HG03520 (cell line): ENCODE measurements around the gene LMOD2.
"Not testable (repeated sequence)": the region's sequence is repeated elsewhere in the genome, so short reads cannot be mapped to it uniquely, and the experiment has no call there.

Experiments used
- ATAC-seq: cut with Tn5 transposase; IDR thresholded peaks from one replicate; pipeline ENCODE4 v1.9.1; 2021; ENCODE audit warnings: mild to moderate bottlenecking, moderate library complexity; ENCODE audit not compliant: unreplicated experiment

The LMOD2 gene, protein sequence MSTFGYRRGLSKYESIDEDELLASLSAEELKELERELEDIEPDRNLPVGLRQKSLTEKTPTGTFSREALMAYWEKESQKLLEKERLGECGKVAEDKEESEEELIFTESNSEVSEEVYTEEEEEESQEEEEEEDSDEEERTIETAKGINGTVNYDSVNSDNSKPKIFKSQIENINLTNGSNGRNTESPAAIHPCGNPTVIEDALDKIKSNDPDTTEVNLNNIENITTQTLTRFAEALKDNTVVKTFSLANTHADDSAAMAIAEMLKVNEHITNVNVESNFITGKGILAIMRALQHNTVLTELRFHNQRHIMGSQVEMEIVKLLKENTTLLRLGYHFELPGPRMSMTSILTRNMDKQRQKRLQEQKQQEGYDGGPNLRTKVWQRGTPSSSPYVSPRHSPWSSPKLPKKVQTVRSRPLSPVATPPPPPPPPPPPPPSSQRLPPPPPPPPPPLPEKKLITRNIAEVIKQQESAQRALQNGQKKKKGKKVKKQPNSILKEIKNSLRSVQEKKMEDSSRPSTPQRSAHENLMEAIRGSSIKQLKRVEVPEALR

GRCh38 chr7:123655614-123656013, at the start of gene LMOD2:
Gene LMOD2, plus strand, starts transcription at chr7:123655866. Its CDS starts 98 bp downstream, at chr7:123655964.
- no peak for ATAC-seq

DNA sequence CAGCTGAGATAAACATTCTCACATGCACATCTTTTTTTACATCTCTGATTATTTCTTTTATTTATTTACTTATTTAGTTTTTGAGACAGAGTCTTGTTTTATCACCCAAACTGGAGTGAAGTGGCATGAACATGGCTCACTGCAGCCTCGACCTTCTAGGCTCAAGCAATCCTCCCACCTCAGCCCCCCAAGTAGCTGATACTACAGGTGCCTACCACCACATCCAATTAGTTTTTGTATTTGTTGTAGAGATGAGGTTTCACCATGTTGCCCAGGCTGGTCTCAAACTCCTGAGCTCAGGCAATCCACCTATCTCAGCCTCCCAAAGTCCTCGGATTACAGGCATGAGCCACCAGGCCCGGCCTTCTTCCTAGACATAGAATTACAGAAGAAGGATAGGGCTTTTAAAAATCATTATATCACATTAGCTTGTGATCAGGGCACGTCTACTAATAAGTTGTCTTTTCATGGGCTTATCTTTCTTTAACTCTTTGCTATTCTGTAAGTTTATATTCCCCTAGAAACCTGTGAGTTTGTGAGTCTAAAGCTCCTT, 48.2 kb upstream of the LMOD2 start:
- no peak for ATAC-seq

GRCh38 chr7:123608991-123609882, 46.4 kb upstream of the LMOD2 start:
- no peak for ATAC-seq

- ATAC-seq: no peak
Observed at GRCh38 chr7:123609883-123610239, 45.8 kb upstream of the LMOD2 start.

DNA sequence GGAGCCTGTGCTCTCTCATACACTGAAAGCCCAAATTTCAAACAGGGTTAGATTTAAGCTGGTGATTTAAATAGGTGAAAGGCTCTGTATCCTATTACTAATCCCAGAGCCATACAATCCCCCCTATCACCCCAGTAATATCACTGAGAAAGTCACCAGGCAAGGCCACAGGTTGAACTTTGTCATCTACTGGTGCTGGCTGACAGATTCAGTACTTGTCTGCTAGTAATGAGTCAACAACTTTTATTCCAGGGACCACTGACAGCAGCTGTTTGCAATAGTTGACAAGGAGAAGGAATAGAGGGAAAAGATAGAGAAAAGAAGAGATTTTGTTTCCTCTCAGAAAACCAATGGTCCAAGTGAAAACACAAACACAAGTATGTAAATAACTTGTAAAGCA, 43.6 kb upstream of the LMOD2 start:
- ATAC-seq: no peak

- no peak for ATAC-seq
Observed at GRCh38 chr7:123615344-123615743, 40.3 kb upstream of the LMOD2 start.

GRCh38 chr7:123616223-123616622, 39.4 kb upstream of the LMOD2 start:
- ATAC-seq: no peak

DNA sequence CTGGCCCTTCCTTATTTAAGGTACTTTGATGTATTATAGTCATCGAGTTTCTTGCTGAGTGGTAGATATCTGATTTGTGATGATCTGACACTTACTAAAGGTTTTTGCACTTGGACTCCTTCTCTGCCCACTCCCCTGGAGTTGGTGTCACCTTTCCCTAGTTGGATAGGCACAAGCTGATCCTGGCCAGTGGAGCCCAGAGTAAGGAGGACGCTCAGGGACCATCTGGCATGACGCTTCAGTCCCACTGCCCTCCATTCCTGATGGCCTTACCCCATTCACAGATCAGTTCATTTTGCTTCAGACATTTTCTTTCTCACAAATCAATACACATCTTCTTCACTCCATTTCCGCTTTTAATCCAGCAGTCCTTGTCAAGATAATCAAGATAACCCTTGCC, 34.0 kb upstream of the LMOD2 start:
- ATAC-seq: no peak

GRCh38 chr7:123622660-123623386, 32.8 kb upstream of the LMOD2 start:
- ATAC-seq: no peak

DNA sequence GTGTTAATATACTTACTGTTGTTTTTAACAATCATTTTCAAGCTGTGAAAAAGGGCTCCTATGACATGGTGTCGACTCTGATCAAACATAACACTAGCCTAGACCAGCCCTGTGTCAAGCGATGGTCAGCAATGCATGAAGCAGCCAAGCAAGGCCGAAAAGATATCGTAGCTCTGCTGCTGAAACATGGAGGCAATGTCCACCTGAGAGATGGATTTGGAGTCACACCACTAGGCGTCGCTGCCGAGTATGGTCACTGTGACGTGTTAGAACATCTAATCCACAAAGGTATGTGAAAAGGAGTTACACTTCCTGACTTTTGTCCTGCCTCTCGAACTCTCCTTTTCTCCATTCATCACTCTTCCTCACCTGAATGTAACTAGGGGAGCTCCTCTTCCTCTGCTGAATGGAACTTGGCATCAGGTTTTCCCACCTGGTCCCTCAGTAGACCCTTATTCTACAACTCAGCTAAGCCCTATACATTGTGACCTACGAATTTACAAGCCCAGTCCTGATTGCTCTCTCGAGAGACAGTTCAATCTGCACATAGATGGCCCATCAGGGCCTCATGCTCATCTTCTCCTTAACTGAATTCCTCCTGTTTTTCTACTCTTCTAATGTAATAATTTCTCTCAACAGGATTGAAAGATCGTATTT, 31.0 kb upstream of the LMOD2 start:
- peak; percentile 96 for ATAC-seq

GRCh38 chr7:123625254-123625653, 30.4 kb upstream of the LMOD2 start:
- no peak for ATAC-seq

DNA sequence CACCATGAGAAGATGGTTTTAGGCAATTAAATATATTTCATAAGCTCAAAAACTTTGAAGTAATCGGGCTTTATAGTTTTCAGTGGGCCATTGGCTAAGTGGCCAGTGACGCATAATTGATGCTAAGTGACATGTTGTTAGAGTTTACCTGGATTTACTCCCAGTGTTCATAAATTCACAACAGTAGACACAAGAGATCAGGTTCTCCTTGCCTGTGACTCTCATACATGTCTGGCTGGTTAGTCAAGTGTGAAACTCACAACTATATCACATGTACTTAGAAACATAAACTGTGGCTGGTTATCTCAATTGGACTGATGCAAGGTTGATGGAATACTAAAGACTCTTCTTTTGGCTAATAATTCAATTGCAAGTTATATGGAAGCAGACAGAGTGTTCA, 27.8 kb upstream of the LMOD2 start:
- no peak for ATAC-seq

DNA sequence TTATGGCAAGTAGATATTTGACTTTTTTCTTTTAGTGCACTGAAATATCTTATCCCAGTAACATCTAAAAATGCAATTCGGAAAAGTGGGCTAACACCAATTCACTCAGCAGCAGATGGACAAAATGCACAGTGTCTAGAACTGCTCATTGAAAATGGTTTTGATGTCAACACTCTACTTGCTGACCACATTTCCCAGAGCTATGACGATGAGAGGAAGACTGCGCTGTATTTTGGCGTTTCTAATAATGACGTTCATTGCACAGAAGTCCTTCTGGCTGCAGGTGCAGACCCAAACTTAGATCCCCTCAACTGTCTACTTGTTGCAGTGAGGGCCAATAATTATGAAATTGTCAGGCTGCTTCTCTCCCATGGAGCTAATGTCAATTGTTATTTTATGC, 26.8 kb upstream of the LMOD2 start:
- ATAC-seq: no peak

DNA sequence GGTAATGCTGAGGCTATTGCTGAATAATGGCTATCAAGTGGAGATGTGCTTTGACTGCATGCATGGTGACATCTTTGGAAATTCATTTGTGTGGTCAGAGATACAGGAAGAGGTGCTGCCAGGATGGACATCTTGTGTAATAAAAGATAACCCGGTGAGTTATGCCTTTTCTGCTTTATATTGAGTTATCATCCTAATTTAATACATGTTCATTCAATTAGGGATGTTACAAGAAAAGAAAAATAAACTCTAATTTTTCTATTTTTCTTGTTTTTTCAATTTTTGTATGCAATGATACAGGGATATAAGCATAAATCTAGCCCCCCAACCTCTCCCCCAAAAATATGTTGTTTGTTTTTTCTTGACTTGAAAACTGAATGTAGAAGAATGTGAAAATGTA, 26.4 kb upstream of the LMOD2 start:
- no peak for ATAC-seq

DNA sequence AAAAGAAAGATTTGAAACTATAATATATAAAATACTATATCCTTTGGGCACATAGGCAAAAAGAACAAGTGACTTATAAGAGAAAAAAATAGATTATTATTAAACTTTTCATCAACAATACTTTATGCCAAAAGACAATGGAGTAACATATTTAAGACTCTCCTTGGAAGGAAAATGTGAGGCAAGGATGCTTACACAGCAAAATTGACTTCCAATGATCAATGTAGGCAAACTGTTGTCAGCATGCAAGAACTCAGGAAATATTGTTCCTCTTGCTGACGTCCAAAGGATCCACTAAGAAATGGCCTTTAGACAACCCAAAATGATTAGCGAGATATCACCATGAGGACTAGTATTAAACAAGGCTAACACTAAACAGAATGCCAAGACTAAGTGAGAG, 22.9 kb upstream of the LMOD2 start:
- ATAC-seq: no peak

DNA sequence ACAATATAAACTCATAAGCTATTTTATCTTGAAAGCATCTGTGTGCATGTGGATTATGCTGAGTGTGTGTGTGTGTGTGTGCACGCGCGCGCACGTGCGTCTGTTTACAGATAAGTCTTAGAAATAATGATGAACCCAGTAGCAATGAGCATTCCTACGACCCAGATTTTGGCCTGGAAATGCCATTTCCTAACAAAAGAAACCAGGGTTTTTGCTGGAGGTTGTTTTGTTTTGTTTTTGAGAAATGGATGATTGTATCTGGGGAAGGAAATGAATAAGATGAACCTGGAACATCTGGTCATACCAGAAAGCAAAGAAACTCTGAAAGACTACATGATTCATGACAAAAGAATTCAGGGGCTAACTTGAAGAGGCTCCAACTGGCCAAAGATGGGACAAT, 22.1 kb upstream of the LMOD2 start:
- no peak for ATAC-seq

- ATAC-seq: not testable (repeated sequence)
Observed at GRCh38 chr7:123634011-123634573, 21.6 kb upstream of the LMOD2 start.

GRCh38 chr7:123635551-123636359, 19.9 kb upstream of the LMOD2 start:
- peak; percentile 63 for ATAC-seq

DNA sequence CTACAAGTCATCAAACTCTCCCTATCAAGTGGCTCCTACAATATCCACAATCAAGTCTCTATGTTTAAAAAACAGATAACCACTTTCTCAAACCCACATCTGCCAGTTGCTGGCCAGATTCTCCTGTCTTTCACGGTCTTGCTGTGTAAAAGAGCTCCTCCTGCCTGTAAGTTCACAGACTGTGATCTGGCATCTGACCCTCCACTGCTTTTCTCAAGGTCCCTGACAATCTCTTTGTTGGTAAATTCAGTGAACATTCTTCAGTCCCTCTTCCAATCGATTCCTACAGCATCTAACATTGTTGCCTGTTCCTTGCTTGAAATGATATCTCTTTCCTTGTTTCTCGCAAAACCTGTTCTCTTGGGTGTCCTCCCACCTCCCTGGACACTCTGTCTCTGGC, 18.5 kb upstream of the LMOD2 start:
- ATAC-seq: no peak
